ENCODE measurements around the gene DMTF1.
"Not testable (repeated sequence)": the region's sequence is repeated elsewhere in the genome, so short reads cannot be mapped to it uniquely, and the experiment has no call there.

DMTF1 gene

DNA sequence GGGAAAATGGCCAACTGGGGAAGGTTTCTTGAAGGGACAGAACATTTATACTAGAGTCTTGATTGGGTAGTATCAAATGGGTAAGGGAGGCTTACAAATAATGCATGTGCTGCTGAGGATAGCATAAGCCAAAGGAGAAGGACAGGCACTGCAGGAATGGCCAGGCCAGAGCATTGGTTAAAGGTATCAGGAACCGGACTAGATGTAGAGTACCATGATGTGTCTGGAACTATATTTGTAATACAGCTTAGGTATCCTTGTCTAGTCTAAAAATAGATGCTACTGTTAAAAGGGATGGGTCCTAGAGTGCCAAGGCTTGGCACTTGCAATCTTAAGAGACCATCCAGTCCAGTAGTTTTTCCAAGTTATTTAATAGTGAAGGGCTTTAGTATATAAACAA, 47.0 kb downstream of the DMTF1 start:
- no peak for DNase-seq

DNA sequence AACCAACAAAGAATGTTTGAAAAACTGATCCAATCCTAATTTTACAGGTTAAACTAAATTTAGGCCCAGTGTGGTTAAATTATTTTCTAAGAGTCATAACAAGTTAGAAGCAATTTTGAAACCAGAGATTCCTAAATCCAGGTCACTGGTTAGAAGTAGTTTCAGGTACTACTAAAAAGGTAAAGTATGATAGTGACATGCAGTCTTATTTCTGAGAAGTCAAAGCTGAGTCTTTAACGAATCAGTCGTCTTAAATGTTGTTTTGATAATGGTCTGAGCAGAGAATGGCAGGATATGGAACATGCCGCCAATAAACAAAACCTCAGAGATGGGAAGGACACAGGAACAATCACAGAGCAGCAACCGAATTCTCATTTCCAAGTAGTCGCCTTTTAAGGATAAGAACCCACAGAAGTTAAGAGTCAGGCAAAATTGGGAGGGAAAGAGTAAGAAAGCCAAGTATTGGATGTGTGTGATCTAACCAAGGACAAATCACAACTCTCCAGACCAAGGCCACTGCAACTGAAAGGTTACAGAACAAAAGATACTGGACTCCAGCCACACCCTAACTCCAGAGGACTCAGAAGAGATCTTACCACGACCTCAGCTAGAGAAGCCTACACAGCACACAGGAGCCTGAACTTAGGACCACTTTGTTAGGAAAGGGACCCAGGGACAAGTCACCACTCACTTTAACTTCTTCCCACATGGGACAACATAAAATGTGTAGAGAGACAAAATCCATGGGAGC, 47.6 kb downstream of the DMTF1 start:
- DNase-seq: no peak

DNA sequence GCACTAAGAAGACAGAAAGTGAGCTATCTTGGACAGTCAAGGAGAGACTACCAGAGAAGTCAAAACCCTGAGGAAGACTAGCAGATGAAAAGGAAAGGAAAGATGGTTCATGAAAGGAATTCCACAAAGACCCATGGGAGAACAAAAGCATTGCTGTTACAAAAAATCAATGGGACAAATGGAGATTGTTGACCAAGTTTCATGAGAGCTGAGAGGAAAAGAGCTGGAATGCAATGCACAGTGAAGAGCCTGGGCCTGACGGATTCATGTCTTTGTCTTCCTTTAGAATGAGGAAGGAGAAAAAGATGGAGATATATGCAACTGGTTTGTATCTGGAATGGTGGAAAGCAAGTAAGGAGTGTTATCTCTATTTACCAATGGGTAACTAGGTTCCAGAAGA, 50.0 kb downstream of the DMTF1 start:
- DNase-seq: no peak

DNA sequence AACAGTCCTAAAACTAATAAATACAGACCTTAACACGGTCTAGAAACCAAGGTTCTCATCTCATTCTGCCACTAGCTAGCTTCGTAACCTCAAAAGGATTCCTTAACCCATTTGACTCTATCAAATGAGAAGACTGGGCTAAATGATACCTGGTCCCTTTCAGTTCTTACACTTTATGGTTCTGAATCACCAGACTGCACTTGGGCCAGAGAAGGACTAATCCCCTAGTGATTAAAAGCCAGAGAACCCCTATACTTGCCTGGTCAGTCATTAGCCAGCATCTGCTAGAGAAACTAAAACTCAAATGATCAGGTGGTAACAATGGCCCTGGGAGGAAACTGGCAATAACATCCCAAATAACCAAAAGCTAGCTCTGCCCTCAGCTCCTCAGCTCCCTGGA, 50.5 kb downstream of the DMTF1 start:
- DNase-seq: no peak

DNA sequence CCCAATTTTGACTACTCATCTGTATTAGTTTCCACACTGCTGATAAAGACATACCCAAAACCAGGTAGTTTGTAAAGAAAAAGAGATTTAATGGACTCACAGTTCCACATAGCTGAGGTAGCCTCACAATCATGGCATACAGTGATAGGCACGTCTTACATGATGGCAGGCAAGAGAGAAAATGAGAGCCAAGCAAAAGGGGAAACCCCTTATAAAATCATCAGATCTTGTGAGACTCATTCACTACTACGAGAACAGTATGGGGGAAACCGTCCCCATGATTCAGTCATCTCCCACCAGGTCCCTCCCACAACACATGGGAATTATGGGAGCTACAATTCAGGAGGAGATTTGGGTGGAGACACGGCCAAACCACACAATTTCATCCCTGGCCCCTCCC, 51.7 kb downstream of the DMTF1 start:
- not testable (repeated sequence) for DNase-seq

DNA sequence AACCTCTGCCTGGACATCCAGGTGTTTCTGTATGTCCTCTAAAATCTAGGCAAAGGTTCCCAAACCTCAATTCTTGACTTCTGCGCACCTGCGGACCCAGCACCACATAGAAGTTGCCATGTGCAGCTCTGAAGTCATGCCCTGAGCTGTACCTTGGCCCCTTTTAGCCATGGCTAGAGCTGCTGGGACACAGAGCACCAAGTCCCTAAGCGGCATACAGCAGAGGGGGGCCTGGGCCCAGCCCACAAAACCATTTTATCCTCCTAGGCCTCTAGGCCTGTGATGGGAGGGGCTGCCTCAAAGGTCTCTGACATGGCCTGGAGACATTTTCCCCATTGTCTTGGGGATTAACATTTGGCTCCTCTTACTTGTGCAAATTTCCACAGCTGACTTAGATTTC, 52.7 kb downstream of the DMTF1 start:
- DNase-seq: no peak

DNA sequence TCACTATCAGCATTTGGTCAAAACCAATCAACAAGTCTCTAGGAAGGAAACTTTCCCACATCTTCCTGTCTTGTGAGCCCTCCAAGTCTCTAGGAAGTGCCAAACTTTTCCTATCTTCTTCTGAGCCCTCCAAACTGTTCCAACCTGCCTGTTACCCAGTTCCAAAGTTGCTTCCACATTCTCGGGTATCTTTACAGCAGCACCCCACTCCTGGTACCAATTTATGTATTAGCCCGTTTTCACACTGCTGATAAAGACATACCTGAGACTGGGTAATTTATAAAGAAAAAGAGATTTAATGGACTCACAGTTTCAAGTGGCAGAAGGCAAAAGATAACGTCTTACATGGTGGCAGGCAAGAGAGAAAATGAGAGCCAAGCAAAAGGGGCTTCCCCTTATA, 53.4 kb downstream of the DMTF1 start:
- DNase-seq: not testable (repeated sequence)

DNA sequence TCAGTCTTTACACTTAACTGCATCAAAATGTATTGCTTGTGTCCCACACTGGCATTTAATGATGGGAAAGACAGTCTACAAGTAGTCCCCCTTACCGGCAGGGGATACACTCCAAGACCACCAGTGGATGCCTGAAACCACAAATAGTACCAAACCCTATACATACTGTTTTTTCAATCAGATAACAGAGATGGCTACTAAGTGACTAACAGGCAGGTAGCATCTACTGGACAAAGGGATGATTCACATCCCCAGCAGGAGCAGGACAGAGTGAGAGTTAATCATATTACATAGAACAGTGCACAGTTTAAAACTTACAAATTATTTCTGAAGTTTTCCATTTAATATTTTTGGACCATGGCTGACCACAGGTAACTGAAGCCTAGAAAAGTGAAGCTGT, 54.1 kb downstream of the DMTF1 start:
- DNase-seq: no peak

DNA sequence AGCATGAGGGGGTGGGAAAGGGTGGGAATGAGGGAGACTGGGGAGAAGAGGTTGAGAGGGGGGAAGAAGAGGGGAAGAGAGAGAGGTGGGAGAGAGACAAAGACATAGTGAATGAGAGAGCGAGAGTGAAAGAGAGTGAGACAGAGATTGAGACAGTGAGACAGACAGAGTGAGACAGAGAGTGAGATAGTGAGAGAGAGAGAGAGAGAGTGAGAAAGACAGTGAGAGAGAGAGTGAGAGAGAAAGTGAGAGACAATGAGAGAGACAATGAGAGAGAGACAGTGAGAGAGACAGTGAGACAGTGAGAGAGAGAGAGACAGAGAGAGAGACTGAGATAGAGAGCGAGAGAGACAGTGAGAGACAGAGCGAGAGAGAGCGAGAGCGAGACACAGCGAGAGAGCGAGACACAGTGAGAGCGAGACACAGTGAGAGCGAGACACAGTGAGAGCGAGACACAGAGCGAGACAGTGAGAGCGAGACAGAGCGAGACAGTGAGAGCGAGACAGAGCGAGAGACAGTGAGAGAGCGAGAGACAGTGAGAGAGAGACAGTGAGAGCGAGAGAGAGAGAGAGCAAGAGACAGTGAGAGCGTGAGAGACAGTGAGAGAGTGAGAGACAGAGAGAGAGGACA, 57.2 kb downstream of the DMTF1 start:
- no peak for DNase-seq

DNA sequence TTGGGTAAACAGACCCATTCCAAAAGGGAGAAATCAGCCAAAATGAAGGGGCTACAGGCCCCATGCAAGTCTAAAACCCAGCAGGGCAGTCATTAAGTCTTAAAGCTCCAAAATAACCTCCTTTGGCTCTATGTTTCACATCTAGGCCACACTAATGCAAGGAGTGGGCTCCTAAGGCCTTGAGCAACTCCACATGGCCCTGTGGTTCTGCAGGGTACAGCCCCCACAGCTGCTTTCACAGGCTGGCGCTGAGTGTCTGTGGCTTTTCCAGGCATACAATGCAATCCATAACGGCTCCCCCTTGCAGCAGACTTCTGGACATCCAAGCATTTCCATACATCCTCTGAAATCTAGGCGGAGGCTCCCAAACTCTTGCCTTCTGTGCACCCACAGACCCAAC, 58.3 kb downstream of the DMTF1 start:
- DNase-seq: no peak

DNA sequence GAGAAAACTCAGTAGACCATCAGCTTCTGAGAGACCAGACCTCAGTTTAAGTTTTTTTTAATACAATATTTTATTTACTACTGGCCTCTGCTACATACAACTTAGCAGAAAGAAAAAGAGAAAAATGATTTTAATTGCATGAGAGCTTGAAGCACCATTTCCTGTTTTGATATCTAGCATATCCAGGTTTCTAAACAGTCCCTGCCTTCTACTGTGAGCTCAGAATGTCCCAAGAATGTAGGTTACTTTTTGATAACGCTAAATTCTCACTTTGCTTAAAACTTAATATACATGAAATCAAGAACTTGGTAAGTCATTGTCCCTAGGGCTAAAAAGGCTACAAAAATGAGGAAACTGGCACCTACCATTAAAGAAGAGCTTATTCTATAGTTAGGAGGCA, 60.2 kb downstream of the DMTF1 start:
- no peak for DNase-seq

DNA sequence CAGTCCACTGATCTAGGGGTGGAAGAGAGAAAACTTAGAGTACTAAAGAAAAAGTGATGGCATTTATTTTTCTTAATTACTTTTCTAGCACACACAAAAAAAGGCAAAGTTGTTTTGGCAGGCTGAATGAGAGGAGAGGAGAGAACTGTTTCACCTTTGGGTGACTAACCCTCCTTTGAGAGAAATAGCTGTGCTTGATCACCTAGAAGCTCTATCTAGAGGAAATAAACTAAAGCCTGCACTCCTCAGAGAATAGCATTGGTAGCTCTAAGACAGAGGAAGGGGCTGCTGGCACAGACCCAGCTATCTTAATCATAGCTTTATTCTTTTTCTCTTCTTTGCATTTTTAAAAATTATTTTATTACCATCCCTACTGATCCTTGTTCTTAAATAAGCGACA, 61.0 kb downstream of the DMTF1 start:
- DNase-seq: no peak

DNA sequence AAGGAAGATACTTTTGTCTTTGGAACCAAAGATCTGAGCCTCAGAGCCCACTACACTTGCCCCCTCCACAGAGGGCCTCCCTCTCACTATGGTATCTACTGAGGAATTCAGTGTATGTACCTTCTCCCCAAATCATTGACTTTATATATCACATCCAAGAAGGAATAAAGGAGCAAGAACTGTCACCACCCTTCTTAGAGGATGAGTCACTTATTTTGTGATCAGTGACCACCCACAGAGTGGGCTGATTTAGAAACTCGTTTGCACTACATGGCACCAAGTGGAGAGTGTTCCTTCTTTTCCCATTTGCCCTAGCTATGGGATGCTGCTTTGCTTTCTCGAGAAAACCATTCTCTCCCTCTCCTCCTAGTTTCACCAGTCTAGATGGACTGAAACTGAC, 61.6 kb downstream of the DMTF1 start:
- DNase-seq: no peak

DNA sequence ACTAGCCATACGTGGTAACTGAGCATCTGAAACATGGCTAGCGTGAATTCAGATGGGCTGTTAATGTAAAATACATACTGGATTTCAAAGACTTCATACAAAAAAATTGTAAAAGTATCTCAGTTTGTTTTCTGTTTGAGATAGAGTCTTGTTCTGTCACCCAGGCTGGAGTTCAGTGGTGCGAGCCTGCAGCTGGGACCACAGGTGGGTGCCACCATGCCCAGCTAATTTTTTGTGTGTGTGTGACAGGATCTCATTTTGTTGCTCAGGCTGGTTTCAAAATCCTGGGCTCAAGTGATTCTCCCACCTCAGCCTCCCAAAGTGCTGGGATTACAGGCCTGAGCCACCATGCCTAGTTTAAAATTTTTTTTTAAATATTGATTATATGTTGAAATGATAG, 62.8 kb downstream of the DMTF1 start:
- DNase-seq: no peak

DNA sequence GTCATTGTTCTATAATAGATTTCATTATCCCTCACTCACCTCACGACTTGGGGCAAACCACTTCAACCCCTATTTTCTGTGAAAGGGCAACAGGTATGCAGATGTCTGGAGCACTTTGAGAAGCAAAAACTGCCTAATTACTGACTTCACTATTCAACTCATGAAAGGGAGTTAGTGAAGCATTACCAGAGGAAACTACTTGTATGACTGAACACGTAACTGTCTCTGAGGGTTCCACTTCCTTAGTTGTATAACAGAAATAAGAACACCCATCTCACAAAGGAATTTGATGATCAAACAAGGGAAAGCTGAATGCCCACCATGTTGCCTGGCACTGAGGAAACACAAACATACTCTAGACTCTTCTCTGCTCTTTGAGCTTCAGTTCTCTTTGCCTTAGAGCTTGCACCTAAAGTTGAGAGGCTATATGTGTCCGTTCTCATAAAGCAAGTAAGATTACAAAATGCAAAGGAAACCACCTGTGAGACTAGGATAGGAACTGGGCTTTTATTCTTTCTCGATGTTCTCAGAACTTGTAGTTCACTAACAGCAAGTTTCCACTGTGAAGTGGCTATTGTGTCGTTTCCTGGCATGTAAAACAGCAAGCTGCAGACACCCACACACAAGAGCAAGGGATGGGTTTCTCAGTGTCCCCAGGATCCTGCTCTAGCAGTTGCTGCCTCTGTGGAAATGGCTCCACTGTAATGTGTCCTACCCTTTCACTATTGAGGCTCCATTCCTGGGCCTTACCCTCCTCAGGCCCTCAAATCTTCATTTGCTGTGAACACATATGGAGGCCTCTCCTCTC, 64.7 kb downstream of the DMTF1 start:
- no peak for DNase-seq

DNA sequence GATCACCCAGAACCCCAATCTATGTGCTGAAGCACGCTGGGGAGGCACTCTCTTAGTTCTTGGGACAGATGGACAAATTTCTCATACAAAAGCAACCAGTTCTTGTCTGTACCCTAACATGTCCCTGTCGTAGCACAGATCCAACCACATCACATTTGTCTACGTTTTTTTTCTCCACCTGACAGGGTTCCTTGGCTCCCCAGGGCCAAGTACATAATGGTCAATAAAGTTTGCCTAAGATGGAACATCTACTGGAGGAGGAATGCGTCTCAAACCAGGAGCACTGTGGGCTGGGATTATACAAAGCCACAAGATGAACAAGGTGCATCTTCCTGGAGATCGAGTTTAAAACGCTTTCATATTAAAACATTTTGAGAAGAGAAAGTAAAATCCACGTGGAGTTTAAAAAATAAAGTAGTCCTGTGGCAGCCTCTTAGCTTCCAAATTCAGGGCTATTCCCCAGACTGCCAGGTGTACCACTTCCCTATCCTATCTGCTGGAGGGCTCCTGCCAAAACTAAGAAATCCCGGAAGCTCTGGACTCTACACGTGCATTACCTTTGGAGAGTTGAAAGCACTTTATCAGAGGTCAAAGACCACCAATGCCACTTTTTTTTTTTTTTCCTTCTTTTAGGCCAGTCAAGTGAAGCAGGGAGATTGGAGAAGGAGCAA, 65.9 kb downstream of the DMTF1 start:
- no peak for DNase-seq

DNA sequence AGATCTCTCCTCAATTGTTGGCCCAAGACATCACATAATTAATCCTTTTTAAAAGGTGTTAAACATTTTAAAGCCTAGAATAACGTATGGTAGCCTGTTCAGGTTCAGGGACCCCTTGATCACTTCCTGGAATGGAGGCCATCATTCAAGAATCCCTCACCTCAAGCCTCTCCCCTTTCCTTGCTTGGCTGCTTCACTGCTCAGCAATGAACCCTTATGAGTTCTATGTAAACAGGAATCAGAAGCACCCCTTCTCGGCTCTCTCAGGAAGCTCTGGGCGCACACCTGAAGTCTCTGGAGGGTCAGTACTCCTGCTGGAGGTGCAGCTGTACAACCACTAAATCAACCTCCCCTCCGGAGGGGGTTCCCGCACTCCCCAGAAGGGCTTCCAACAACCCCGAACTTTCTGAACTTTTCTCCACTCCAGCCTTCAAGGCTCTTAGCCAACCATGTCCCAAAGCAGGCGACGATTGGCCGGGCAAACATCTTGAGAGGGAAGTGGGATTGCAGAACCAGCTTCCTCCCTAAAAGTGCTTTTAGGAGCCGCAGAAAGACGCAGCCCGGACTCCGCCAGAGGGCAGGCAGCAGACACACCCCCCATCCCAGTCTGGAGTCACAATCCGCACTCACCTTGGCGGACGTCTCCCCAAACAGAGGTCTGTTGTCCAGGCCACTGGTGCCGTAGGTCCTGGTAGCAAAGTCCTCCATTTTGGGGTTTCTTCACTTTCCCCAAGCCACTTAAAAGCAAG, 66.7 kb downstream of the DMTF1 start:
- DNase-seq: peak; percentile 18

DNA sequence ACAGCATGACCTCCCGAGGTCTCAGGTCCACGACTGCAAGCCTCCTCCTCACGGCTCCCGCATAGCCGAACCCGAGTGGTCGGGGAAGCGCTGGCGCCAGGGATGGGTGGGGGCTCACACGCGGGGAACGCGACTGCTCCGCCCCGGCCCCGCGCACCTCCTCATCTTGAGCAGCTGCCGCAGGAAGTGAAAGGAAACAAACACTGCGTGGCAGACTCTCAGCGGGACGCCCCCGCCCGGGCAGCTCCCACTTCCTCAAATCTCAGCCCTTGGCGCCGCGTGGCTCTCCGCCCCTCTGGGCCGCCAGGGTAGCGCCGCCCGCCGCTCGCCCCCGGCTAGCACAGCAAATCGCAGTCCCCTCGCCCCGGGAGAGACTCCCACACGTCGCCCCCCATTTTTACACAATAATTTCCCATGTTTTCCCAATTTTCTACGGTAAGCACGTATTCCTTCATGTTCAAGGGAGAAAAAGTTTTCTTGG, 67.3 kb downstream of the DMTF1 start, which contains the start of gene TMEM243:
Gene TMEM243 (minus strand): TSS at position 188 of the 481 bp plus-strand sequence. CDS start 229 bp downstream, outside the sequence.
- peak; percentile 79 for DNase-seq

DNA sequence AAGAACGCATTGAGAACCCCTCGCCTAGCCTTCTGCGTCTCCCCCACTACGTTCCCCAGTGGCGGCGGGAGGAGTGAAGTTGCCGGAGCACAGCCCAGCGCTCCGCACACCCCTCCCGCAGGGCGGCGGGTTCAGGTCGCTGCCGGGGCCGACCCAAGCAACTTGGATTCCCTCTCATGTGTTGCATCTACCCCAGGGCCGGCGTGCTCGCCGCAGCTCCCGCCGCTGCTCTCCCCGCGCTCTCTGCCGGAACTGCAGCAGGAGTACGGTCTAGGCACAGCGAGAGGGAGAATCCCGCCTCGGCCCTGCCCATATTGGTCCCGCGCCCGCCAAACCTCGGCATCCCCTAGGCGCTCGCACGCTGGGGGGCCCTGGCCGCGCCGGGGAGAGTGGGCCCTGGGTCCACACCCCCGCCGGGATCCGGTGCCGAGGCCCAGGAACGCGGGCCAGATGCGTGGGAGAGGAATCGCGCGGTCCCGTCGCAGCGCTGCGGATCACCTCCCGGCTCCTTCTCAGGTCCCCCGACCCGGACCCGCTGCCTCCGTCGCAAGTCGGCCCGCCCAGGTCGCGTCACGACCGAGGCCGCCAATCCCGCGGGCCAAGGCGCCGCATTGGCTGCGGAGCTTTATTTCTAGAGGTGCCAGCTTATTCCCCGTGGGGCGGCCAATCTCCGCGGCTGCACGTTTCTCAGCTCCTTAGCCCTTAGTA, 67.9 kb downstream of the DMTF1 start:
- DNase-seq: peak; percentile 78

DNA sequence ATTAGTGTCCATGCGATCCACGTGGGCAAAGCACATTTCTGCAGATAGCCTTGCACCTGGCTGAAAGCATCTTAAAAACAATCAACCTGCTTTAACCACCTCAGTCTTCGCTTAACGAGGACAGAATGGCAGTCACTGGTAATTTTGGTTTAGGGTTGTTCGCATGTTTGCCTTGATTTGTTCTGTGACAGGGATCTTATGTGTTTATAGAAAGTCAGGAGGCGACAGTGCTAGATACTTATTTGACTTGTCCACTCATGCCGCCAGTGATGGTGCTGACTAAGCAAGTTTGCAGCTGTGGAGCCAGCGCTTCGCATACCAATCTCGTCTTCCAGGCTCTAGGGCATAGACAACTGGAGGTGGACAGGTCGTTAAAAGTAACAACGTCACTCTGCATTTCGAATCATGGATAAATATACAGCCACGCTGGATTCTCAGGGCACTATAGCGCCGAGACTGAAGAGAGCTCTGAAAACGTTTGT, 68.5 kb downstream of the DMTF1 start:
- no peak for DNase-seq

DNA sequence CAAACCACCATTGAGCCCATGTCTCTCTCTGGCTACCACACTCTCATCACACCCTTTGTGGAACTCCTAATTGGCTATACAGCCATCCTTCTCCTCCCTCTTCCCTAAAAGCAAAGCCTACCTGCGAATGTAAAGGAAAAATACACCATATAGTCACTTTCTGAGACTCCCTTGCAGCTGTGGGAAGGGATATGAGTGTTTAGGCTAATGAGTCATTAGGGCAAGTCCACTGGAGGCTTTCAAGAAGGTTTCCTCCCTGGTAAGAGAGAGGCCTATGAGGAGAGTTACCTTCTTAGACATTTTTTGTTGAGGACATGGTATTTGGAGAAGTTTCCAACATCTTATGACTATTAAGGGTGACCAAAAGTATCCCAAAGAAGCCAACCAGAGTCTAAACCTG, 71.4 kb downstream of the DMTF1 start:
- no peak for DNase-seq

All from T-helper 9 cell (primary cell).